ENCODE results near the gene ZNF205. TPM values are rescaled to one million over a fixed set of nuclear protein-coding genes. Genes with fewer than 3 reads are reported as not detected.

Gene ZNF205
- total RNA-seq, 4 donors from 2014 or later, result 9.7 to 13.9 (median 11.9) TPM

DNA sequence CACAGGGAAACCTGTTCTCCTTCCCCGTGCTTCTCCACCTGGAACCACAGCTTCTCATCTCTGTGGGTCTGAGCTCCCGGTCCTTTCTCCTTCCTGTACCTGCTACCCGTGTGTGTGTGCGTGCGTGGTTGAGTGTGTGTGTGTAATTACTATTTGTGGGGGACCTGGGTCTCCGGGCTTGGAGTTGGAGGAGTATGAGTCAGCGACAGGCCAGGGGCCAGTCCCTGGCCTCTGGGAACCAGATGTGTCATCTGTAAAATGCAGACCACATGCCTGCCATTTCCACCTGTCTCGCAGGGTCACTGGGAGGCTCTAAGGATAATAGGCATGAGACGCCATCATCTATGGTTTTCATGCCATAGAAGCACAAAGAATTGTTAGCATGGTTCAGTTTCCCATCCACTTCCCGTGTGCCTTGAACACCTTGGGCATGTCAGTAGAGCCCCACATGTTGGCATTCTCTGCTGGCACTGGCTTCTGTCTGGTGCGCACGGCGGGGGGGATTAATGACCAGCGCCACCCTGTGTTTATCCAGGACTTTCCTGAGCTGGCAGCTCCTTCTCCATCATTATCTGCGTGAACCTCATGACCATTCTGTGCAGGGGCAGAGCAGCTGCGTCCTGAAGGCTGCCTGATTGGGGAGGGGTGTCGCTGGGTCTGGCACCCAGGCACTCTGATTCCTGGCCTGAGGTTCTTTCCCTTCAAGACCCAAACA lies 1.5 kb downstream of the ZNF205 start:
- Histone ChIP-seq H3K4me1 (peaks cover 13 to 40% (median 21%) of the 10 kb centered on the region in 3 donors), H3K27me3 (no peaks in the 10 kb centered on the region), H3K36me3 (peaks cover 6 to 47% (median 25%) of the 10 kb centered on the region in 3 donors), H3K27ac (no peak overlapping the region), H3K9me3 (no peaks in the 10 kb centered on the region), H3K4me3 (peak overlapping the region in 3 of 4 donors; percentile 76 to 78 (median 77))
- DNase-seq, result no peak
- TF ChIP-seq POLR2A (IDR thresholded peaks at IDR 0.05), result no peak
- TF ChIP-seq, protein P1, sequence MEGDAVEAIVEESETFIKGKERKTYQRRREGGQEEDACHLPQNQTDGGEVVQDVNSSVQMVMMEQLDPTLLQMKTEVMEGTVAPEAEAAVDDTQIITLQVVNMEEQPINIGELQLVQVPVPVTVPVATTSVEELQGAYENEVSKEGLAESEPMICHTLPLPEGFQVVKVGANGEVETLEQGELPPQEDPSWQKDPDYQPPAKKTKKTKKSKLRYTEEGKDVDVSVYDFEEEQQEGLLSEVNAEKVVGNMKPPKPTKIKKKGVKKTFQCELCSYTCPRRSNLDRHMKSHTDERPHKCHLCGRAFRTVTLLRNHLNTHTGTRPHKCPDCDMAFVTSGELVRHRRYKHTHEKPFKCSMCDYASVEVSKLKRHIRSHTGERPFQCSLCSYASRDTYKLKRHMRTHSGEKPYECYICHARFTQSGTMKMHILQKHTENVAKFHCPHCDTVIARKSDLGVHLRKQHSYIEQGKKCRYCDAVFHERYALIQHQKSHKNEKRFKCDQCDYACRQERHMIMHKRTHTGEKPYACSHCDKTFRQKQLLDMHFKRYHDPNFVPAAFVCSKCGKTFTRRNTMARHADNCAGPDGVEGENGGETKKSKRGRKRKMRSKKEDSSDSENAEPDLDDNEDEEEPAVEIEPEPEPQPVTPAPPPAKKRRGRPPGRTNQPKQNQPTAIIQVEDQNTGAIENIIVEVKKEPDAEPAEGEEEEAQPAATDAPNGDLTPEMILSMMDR (IDR thresholded peaks at IDR 0.05), result no peak
- 45 to 51% methylated on average over 9 to 17 of the region's 17 CpGs for WGBS, 2 donors
- intact Hi-C loops (cut with DNase I), result no loop called here

GRCh38 chr16:3115003-3115402 lies 2.6 kb downstream of the ZNF205 start:
- Histone ChIP-seq H3K36me3 (peaks cover 13 to 58% (median 34%) of the 10 kb centered on the region in 3 donors), H3K27ac (no peak overlapping the region), H3K27me3 (no peaks in the 10 kb centered on the region), H3K4me1 (peaks cover 13 to 40% (median 21%) of the 10 kb centered on the region in 3 donors), H3K4me3 (no peak overlapping the region), H3K9me3 (no peaks in the 10 kb centered on the region)
- TF ChIP-seq, protein P1 (IDR thresholded peaks at IDR 0.05), result no peak
- no peak for TF ChIP-seq POLR2A (IDR thresholded peaks at IDR 0.05)
- intact Hi-C loops (cut with DNase I), result no loop called here
- WGBS, 2 donors, result 60 to 71% methylated on average over 1 to 3 of the region's 12 CpGs
- no peak for DNase-seq

GRCh38 chr16:3115561-3115960 lies 3.2 kb downstream of the ZNF205 start:
- peaks cover 13 to 40% (median 21%) of the 10 kb centered on the region in 3 donors for H3K4me1 ChIP-seq
- H3K36me3 ChIP-seq, result peaks cover 13 to 64% (median 37%) of the 10 kb centered on the region in 3 donors
- WGBS, 2 donors, result 86 to 100% methylated on average over 1 to 7 of the region's 14 CpGs
- H3K27me3 ChIP-seq, result no peaks in the 10 kb centered on the region
- H3K4me3 ChIP-seq, result no peak overlapping the region
- intact Hi-C loops (cut with DNase I), result no loop called here
- no peak overlapping the region for H3K27ac ChIP-seq
- H3K9me3 ChIP-seq, result no peaks in the 10 kb centered on the region
- TF ChIP-seq, protein P1 (IDR thresholded peaks at IDR 0.05), result no peak
- no peak for TF ChIP-seq POLR2A (IDR thresholded peaks at IDR 0.05)
- no peak for DNase-seq

- intact Hi-C loops (cut with DNase I), result no loop called here
- Histone ChIP-seq H3K4me1 (peaks cover 4 to 21% (median 11%) of the 10 kb centered on the region in 3 donors), H3K9me3 (no peaks in the 10 kb centered on the region), H3K27me3 (no peaks in the 10 kb centered on the region), H3K36me3 (peaks cover 13 to 69% (median 37%) of the 10 kb centered on the region in 3 donors), H3K27ac (no peak overlapping the region), H3K4me3 (no peak overlapping the region)
- 56 to 95% methylated on average over 4 to 10 of the region's 16 CpGs for WGBS, 2 donors
- no peak for DNase-seq
- no peak for TF ChIP-seq POLR2A (IDR thresholded peaks at IDR 0.05)
- TF ChIP-seq, protein P1 (IDR thresholded peaks at IDR 0.05), result no peak
Observed at GRCh38 chr16:3118204-3118790, 5.9 kb downstream of the ZNF205 start.

DNA sequence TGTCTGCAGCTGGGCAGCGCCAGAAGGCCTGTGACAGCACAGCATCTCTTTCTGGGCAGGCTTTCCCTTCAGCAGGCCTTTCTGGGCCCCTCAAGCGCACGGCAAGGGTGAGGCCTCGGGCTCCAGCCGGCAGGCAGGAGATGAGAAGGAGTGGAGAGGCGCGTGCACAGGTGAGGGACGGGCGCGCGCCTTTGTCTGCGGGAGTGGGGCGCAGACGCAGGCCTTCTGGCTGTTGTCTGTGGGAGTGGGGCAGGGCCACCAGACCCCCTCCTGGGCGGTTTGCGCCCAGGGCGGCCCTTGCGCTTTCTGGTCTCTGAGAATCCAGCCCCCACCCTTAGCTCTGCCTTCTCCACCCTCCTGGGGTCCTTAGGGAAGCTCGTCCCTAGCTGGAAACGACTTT lies 6.5 kb downstream of the ZNF205 start:
- no peak for TF ChIP-seq POLR2A (IDR thresholded peaks at IDR 0.05)
- TF ChIP-seq, protein P1 (IDR thresholded peaks at IDR 0.05), result no peak

More for the DNA sequence above, 6.5 kb downstream of the ZNF205 start:
- intact Hi-C loops (cut with DNase I), result no loop called here
- DNase-seq, result no peak
- Histone ChIP-seq H3K4me3 (no peak overlapping the region), H3K4me1 (peaks cover 0 to 21% (median 11%) of the 10 kb centered on the region in 3 donors), H3K27me3 (no peaks in the 10 kb centered on the region), H3K27ac (no peak overlapping the region), H3K9me3 (no peaks in the 10 kb centered on the region), H3K36me3 (peaks cover 13 to 69% (median 37%) of the 10 kb centered on the region in 3 donors)
- 90% methylated on average over 2 of the region's 20 CpGs; no CpG with 5 or more reads in 1 of the 2 donors for WGBS, 2 donors
